Activated T-cell treated with anti-CD3 and anti-CD28 coated beads for 48 hours (primary cell): ENCODE measurements around the gene RUNX3.
A peak's percentile ranks its signal among the peaks of the same experiment; 100 is the strongest.

Experiments
- DNase-seq: peaks from one replicate; pipeline ENCODE4 v3.0.0-alpha.2; 2020; ENCODE audit warnings: low read depth

RUNX3 gene

GRCh38 chr1:24928689-24929397 lies 1.2 kb downstream of the RUNX3 start:
- DNase-seq = no peak

- DNase-seq = no peak
These were observed 1.9 kb downstream of the RUNX3 start for GRCh38 chr1:24927988-24928688.

- DNase-seq = no peak
These were observed 2.6 kb downstream of the RUNX3 start for GRCh38 chr1:24927473-24927872.

- DNase-seq = no peak
These were observed 3.4 kb downstream of the RUNX3 start for GRCh38 chr1:24926563-24927249.

- DNase-seq = no peak
These were observed 4.1 kb downstream of the RUNX3 start for GRCh38 chr1:24925963-24926362.

GRCh38 chr1:24925082-24925779 lies 4.8 kb downstream of the RUNX3 start:
- peak; percentile 74 for DNase-seq

GRCh38 chr1:24923485-24924113 lies 6.5 kb downstream of the RUNX3 start:
- no peak for DNase-seq

GRCh38 chr1:24921938-24922662 lies 8.0 kb downstream of the RUNX3 start:
- no peak for DNase-seq

GRCh38 chr1:24921412-24921811 lies 8.7 kb downstream of the RUNX3 start:
- no peak for DNase-seq

- no peak for DNase-seq
These were observed 9.5 kb downstream of the RUNX3 start for GRCh38 chr1:24920533-24920925.

GRCh38 chr1:24919791-24920532 lies 10.1 kb downstream of the RUNX3 start:
- peak; percentile 68 for DNase-seq

- no peak for DNase-seq
These were observed 11.0 kb downstream of the RUNX3 start for GRCh38 chr1:24918995-24919605.

- no peak for DNase-seq
These were observed 11.7 kb downstream of the RUNX3 start for GRCh38 chr1:24918370-24918769.

- DNase-seq = no peak
These were observed 12.6 kb downstream of the RUNX3 start for GRCh38 chr1:24917327-24918074.

GRCh38 chr1:24915816-24916602 lies 14.1 kb downstream of the RUNX3 start:
- no peak for DNase-seq

- no peak for DNase-seq
These were observed 15.6 kb downstream of the RUNX3 start for GRCh38 chr1:24914226-24915069.

- no peak for DNase-seq
These were observed 16.4 kb downstream of the RUNX3 start for GRCh38 chr1:24913616-24914225.
